ENCODE results near the gene ZNF485. TPM values are rescaled to one million over a fixed set of nuclear protein-coding genes. Genes with fewer than 3 reads are reported as not detected.

ZNF485 gene
- total and polyA plus RNA-seq, 11 donors: 0.40 to 2.6 (median 1.7) TPM

DNA sequence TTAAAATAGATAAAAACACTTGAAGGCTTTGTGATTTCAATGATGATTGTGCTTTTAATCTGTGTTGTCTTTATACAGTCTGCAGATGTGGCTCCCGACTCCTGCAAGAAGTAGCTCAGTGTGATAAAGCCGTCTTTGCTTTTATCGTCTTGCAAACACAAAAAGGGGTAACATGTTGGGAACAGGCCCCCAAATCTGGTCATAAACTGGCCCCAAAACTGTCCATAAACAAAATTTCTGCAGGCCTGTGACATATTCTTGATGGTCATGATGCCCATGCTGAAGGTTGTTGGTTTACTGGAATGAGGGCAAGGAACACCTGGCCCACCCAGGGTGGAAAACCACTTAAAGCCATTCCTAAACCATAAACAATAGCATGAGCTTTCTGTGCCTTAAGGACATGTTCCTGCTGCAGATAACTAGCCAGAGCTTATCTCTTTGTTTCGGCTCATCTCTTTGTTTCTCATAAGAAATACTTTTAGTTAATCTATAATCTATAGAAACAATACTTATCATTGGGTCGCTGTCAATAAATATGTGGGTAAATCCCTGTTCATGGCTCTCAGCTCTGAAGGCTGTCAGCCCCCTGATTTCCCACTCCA lies 14.8 kb upstream of the ZNF485 start:
- 88 to 93% (median 90%) methylated on average over 5 of the region's 5 CpGs for WGBS, 4 donors
- no peaks in the 10 kb centered on the region for H3K27me3 ChIP-seq
- H3K4me3 ChIP-seq: no peak overlapping the region
- no peak for TF ChIP-seq POLR2A (IDR thresholded peaks at IDR 0.05)
- TF ChIP-seq, protein P1, sequence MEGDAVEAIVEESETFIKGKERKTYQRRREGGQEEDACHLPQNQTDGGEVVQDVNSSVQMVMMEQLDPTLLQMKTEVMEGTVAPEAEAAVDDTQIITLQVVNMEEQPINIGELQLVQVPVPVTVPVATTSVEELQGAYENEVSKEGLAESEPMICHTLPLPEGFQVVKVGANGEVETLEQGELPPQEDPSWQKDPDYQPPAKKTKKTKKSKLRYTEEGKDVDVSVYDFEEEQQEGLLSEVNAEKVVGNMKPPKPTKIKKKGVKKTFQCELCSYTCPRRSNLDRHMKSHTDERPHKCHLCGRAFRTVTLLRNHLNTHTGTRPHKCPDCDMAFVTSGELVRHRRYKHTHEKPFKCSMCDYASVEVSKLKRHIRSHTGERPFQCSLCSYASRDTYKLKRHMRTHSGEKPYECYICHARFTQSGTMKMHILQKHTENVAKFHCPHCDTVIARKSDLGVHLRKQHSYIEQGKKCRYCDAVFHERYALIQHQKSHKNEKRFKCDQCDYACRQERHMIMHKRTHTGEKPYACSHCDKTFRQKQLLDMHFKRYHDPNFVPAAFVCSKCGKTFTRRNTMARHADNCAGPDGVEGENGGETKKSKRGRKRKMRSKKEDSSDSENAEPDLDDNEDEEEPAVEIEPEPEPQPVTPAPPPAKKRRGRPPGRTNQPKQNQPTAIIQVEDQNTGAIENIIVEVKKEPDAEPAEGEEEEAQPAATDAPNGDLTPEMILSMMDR (IDR thresholded peaks at IDR 0.05): no peak
- no peak for DNase-seq
- H3K4me1 ChIP-seq: peaks cover 0 to 21% (median 15%) of the 10 kb centered on the region in 12 donors
- no peaks in the 10 kb centered on the region for H3K36me3 ChIP-seq
- intact Hi-C loops (cut with DNase I): no loop called here
- ATAC-seq: no peak
- no peak overlapping the region for H3K27ac ChIP-seq
- H3K9me3 ChIP-seq: peaks cover 0 to 8% (median 0%) of the 10 kb centered on the region in 12 donors

DNA sequence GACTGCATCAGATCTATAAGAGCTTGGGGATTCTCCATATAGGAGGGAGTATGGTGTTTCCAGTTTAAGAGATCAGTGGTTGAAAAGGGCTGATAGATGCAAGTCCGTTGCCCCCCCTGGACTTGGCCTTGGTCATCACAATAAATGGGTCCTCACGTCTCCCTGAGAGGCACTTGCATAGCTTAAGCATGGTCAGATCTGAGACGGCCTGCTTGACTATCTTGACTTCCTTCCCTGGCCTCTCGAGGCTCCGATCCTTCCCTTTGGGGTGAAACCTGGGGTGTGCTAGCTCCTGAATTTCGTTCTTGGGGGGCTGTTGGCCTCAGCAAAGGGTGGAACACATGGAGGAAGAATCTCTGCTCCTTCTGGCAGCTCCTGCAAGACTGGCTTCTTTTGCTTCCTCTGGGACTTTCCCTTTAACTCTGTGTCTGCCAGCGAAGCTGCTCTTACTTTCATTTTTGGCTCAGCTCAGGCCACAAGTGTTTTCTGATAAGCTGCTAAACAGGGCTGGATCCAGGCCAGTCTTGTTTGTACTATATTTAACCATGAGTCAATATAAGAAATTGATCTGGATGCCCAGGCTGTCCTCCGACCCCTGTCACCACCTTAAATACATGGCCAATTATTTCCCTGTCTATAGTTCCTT lies 11.2 kb upstream of the ZNF485 start:
- TF ChIP-seq, protein P1 (IDR thresholded peaks at IDR 0.05): no peak
- no peak for TF ChIP-seq POLR2A (IDR thresholded peaks at IDR 0.05)
- H3K27ac ChIP-seq: no peak overlapping the region
- H3K4me1 ChIP-seq: peaks cover 0 to 26% (median 15%) of the 10 kb centered on the region in 12 donors
- ATAC-seq (peak in 3 of 4 donors; percentile 54 to 62 (median 55)), DNase-seq (peak in 2 of 5 donors; percentile 20 to 23)
- H3K36me3 ChIP-seq: no peaks in the 10 kb centered on the region
- H3K9me3 ChIP-seq: peaks cover 0 to 8% (median 0%) of the 10 kb centered on the region in 12 donors
- no peaks in the 10 kb centered on the region for H3K27me3 ChIP-seq
- intact Hi-C loops (cut with DNase I): no loop called here
- 8 to 19% (median 16%) methylated on average over 8 of the region's 8 CpGs for whole genome bisulfite sequencing, 4 donors
- peak overlapping the region in 9 of 12 donors; percentile 24 to 52 (median 35) for H3K4me3 ChIP-seq

DNA sequence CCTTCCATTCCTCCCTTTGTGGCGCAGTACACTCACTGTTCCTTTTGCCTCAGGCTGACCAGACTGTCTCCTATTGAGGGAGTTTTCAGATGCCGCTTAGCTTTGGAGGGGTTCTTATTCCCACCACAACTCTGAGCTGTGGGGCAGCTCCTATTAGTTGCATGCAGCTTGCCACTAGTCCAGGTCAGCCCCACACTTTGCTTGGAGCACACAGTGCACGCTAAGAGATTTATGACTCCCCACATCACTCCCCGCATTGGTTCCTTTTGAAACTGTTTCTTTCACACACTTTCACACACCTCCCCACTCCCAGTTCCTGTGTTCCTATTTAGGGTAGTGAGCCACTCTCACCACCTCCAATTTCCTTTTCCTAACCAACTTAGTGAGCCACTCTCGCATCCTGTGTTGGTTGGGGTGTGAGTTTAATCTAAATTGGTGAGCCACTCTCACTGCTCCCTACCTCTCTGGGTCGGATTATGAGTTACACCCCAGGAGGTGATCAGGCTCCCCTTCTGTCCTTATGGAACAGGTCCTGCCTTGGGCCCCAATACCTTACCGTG lies 10.4 kb upstream of the ZNF485 start:
- 66 to 78% (median 74%) methylated on average over 6 to 7 of the region's 7 CpGs for WGBS, 4 donors
- Histone ChIP-seq H3K4me1 (peaks cover 0 to 26% (median 15%) of the 10 kb centered on the region in 12 donors), H3K27me3 (no peaks in the 10 kb centered on the region), H3K27ac (no peak overlapping the region), H3K4me3 (peak overlapping the region in 2 of 12 donors; percentile 35 to 47), H3K9me3 (peaks cover 0 to 8% (median 0%) of the 10 kb centered on the region in 12 donors), H3K36me3 (no peaks in the 10 kb centered on the region)
- DNase-seq: no peak
- TF ChIP-seq, protein P1 (IDR thresholded peaks at IDR 0.05): no peak
- no peak for TF ChIP-seq POLR2A (IDR thresholded peaks at IDR 0.05)
- ATAC-seq: peak in 2 of 4 donors; percentile 24 to 39
- intact Hi-C loops (cut with DNase I): no loop called here

DNA sequence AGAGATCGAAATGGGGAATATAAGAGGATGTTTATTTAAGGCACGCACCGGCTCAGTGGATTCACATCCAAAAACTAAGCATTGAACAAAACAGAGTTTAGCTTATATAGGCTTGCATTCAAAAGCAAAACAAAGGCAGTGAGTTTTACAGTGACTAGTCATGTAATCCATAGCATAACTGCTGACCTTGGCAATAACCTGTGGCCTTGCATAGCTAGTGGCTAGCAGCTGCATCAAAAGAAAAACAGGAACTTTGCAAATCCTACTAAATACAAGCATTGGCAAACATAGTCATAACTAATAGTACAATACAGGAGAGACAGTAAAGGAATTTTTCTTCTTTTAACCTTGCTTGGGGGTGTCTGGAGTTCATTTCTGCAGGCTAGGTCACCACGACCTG lies 9.7 kb upstream of the ZNF485 start:
- H3K27me3 ChIP-seq: no peaks in the 10 kb centered on the region

More for the DNA sequence above, 9.7 kb upstream of the ZNF485 start:
- DNase-seq (no peak), ATAC-seq (no peak)
- intact Hi-C loops (cut with DNase I): no loop called here
- Histone ChIP-seq H3K36me3 (no peaks in the 10 kb centered on the region), H3K27ac (no peak overlapping the region), H3K4me1 (peaks cover 0 to 26% (median 15%) of the 10 kb centered on the region in 12 donors), H3K4me3 (no peak overlapping the region), H3K9me3 (peaks cover 0 to 5% (median 0%) of the 10 kb centered on the region in 12 donors)
- TF ChIP-seq, protein P1 (IDR thresholded peaks at IDR 0.05): no peak
- TF ChIP-seq POLR2A (IDR thresholded peaks at IDR 0.05): no peak
- 90 to 93% (median 91%) methylated on average over 4 of the region's 4 CpGs for WGBS, 4 donors
